KMS-11 (cell line): ENCODE measurements around the gene BACE2.

ENCODE experiments used
- H2AFZ ChIP-seq: fragments of 200-600 bp; sonication (generic); 2 replicates; pipeline ENCODE4 v1.6.1; 2016; ENCODE audit warnings: antibody characterized with exemption, mixed run types, low read depth
- H3K27ac ChIP-seq: fragments of 200-600 bp; sonication (generic); 2 replicates; pipeline ENCODE4 v1.6.1; 2016; ENCODE audit warnings: mild to moderate bottlenecking, mixed run types
- H3K27me3 ChIP-seq: fragments of 200-600 bp; sonication (generic); 2 replicates; pipeline ENCODE4 v1.6.1; 2017; ENCODE audit warnings: mild to moderate bottlenecking, low read depth, mixed run types, moderate library complexity; ENCODE audit not compliant: insufficient read depth
- H3K36me3 ChIP-seq: fragments of 200-600 bp; sonication (generic); 2 replicates; pipeline ENCODE4 v1.6.1; 2017; ENCODE audit warnings: mild to moderate bottlenecking, mixed run types; ENCODE audit not compliant: insufficient read depth
- H3K4me1 ChIP-seq: fragments of 200-600 bp; sonication (generic); 2 replicates; pipeline ENCODE4 v1.6.1; 2016; ENCODE audit warnings: mild to moderate bottlenecking, low read depth, mixed run types; ENCODE audit not compliant: poor library complexity, severe bottlenecking
- H3K4me2 ChIP-seq: fragments of 200-600 bp; sonication (generic); 2 replicates; pipeline ENCODE4 v1.7.0; 2016; ENCODE audit warnings: mild to moderate bottlenecking, mixed run types
- H3K4me3 ChIP-seq: fragments of 200-600 bp; sonication (generic); IDR thresholded peaks from 2 replicates; pipeline ENCODE4 v1.6.1; 2017; ENCODE audit warnings: low read depth, low read length, mixed read lengths; ENCODE audit not compliant: insufficient read depth
- H3K79me2 ChIP-seq: fragments of 200-600 bp; sonication (generic); 2 replicates; pipeline ENCODE4 v1.6.1; 2016; ENCODE audit warnings: low read depth, mixed run types; ENCODE audit not compliant: insufficient read depth
- H3K9ac ChIP-seq: fragments of 200-600 bp; sonication (generic); 2 replicates; pipeline ENCODE4 v1.6.1; 2016; ENCODE audit warnings: mild to moderate bottlenecking, mixed run types
- H4K20me1 ChIP-seq: fragments of 200-600 bp; sonication (generic); 2 replicates; pipeline ENCODE4 v1.6.1; 2016; ENCODE audit warnings: mild to moderate bottlenecking, mixed run types; ENCODE audit not compliant: insufficient read depth
- TF ChIP-seq, protein P1 (sequence below): fragments of 200-600 bp; sonication (generic); conservative IDR thresholded peaks from 2 replicates; pipeline ENCODE4 v1.6.1; 2017; ENCODE audit warnings: low read depth, mild to moderate bottlenecking, antibody characterized with exemption, low read length, moderate library complexity, mixed read lengths

Gene BACE2

DNA sequence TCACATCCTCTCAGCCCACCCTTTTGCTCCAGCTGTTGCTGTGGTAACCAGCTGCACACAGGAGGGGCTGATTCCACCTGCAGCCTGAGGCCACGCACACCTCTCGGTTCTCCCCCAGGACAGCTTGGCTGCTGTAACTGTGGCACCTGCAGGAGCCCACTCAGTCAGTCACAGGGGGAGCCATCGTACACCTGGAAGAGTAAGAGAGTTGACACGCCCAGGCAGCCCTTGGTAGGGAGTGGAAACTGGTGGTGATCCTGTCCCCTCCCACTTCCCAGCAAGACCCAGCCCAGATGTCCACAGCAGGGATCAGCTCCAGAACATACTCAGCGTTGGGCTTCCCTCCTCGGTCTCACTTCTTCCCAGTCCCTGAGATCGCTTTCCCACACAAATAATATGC lies 32.2 kb upstream of the BACE2 start:
- H3K36me3 ChIP-seq: no peaks in the 10 kb centered on the region
- no peak overlapping the region for H3K9ac ChIP-seq
- no peak overlapping the region for H2AFZ ChIP-seq
- TF ChIP-seq, protein P1, sequence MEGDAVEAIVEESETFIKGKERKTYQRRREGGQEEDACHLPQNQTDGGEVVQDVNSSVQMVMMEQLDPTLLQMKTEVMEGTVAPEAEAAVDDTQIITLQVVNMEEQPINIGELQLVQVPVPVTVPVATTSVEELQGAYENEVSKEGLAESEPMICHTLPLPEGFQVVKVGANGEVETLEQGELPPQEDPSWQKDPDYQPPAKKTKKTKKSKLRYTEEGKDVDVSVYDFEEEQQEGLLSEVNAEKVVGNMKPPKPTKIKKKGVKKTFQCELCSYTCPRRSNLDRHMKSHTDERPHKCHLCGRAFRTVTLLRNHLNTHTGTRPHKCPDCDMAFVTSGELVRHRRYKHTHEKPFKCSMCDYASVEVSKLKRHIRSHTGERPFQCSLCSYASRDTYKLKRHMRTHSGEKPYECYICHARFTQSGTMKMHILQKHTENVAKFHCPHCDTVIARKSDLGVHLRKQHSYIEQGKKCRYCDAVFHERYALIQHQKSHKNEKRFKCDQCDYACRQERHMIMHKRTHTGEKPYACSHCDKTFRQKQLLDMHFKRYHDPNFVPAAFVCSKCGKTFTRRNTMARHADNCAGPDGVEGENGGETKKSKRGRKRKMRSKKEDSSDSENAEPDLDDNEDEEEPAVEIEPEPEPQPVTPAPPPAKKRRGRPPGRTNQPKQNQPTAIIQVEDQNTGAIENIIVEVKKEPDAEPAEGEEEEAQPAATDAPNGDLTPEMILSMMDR: no peak
- no peak overlapping the region for H3K4me2 ChIP-seq
- no peak overlapping the region for H3K4me3 ChIP-seq
- no peaks in the 10 kb centered on the region for H3K79me2 ChIP-seq
- H4K20me1 ChIP-seq: no peaks in the 10 kb centered on the region
- no peaks in the 10 kb centered on the region for H3K4me1 ChIP-seq
- no peaks in the 10 kb centered on the region for H3K27me3 ChIP-seq
- H3K27ac ChIP-seq: no peak overlapping the region

DNA sequence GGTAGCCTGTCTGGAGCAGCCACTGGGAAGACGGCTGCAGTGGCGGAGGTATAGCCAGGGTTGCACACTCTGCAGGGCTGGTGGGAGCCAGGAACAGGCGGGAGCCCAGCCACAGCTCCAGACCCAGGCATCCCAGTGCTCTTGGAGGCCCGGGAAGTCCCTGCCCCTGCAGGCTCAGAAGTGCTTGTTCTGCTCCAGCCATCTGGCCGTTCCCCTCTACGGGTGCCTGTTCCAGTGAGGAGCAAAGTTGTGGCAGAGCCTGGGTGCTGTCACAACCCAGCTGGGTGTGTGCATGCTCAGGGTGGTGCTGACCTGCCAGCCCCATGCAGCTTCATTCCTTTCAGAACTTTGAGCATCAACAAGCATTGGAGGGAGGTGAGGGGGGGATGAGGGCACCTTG lies 31.7 kb upstream of the BACE2 start:
- TF ChIP-seq, protein P1: no peak
- Histone ChIP-seq H4K20me1 (no peaks in the 10 kb centered on the region), H3K27ac (no peak overlapping the region), H3K27me3 (no peaks in the 10 kb centered on the region), H3K4me3 (no peak overlapping the region), H3K9ac (no peak overlapping the region), H3K4me2 (no peak overlapping the region), H3K36me3 (no peaks in the 10 kb centered on the region), H2AFZ (no peak overlapping the region), H3K79me2 (no peaks in the 10 kb centered on the region), H3K4me1 (no peaks in the 10 kb centered on the region)

DNA sequence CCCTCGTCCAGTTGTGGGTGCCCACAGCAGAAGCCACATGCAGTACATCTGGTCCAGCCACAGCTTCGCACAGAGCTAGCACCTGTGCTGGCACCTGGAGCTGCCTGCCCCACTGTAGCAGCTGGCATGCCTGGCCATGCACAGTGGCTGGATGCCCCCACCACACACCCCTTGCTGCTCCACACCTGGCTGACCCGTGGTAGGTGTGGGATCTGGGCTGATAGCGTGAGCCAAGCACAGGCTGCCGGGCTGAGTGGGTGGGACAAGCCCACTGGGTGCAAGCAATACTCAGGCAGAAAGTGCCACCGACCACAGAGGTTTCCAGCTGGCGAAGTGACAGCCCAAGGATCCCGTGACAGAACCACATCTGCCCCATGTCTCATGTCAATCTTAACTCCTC lies 30.6 kb upstream of the BACE2 start:
- TF ChIP-seq, protein P1: no peak
- no peaks in the 10 kb centered on the region for H4K20me1 ChIP-seq
- no peak overlapping the region for H3K4me2 ChIP-seq
- no peak overlapping the region for H3K27ac ChIP-seq
- no peak overlapping the region for H2AFZ ChIP-seq
- no peaks in the 10 kb centered on the region for H3K79me2 ChIP-seq
- no peaks in the 10 kb centered on the region for H3K36me3 ChIP-seq
- no peak overlapping the region for H3K9ac ChIP-seq
- H3K27me3 ChIP-seq: no peaks in the 10 kb centered on the region
- H3K4me1 ChIP-seq: no peaks in the 10 kb centered on the region
- no peak overlapping the region for H3K4me3 ChIP-seq

DNA sequence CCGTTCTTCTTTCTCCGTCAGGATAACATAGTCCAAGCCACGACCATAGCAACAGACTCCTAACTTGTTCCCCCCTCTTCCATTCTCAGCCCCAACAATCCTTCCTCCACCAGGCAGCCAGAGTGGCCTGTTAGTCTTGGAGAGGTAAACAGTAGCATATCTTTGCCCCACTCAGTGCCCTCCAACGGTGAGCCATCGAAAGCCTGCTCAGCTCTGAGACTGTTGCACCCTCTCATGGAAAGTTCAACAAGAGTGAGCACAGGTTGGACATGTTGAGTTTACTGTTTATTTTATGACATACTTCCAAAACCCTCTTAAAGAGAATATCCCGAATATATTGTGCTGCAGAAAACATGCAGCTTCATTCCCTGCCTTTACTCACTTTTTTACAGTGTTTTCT lies 30.1 kb upstream of the BACE2 start:
- no peak overlapping the region for H2AFZ ChIP-seq
- no peaks in the 10 kb centered on the region for H4K20me1 ChIP-seq
- H3K4me1 ChIP-seq: no peaks in the 10 kb centered on the region
- no peak overlapping the region for H3K9ac ChIP-seq
- H3K4me2 ChIP-seq: no peak overlapping the region
- no peaks in the 10 kb centered on the region for H3K36me3 ChIP-seq
- no peak overlapping the region for H3K4me3 ChIP-seq
- H3K27me3 ChIP-seq: no peaks in the 10 kb centered on the region
- no peaks in the 10 kb centered on the region for H3K79me2 ChIP-seq
- no peak overlapping the region for H3K27ac ChIP-seq
- TF ChIP-seq, protein P1: no peak

DNA sequence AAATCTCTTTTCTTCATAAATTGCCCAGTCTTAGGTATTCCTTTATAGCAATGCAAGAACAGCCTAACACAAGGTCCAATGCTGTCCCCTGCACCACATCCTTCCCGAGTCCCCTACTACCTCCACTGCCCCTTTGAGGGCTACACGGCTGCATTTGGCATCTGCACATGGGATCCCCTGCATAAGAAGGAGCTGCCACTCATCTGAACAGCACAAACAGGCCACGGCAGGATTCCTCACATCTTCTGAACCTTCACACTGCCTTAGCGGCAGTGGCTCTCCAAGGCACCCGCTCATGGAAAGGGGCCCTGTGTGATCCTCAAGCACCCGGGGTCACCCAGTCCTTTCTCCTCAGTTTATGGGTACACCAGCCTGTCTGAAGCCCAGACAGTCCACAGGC lies 29.2 kb upstream of the BACE2 start:
- H4K20me1 ChIP-seq: no peaks in the 10 kb centered on the region
- no peak overlapping the region for H3K27ac ChIP-seq
- no peaks in the 10 kb centered on the region for H3K4me1 ChIP-seq
- H2AFZ ChIP-seq: no peak overlapping the region
- no peak overlapping the region for H3K4me3 ChIP-seq
- H3K9ac ChIP-seq: no peak overlapping the region
- no peaks in the 10 kb centered on the region for H3K27me3 ChIP-seq
- no peak overlapping the region for H3K4me2 ChIP-seq
- no peaks in the 10 kb centered on the region for H3K79me2 ChIP-seq
- TF ChIP-seq, protein P1: no peak
- no peaks in the 10 kb centered on the region for H3K36me3 ChIP-seq
